Heart left ventricle (tissue), 16 donors: ENCODE results near the gene TTLL5. TPM values are rescaled to one million over a fixed set of nuclear protein-coding genes. Genes with fewer than 3 reads are reported as not detected.

Experiments used
- ATAC-seq, 4 donors: fragments of 200-7000 bp; cut with Tn5 transposase; one replicate each; pipeline ENCODE4 v1.9.1; 2020 to 2022; ENCODE audit warnings: moderate library complexity in 4 of 4, mild to moderate bottlenecking in 3 of 4, moderate number of reproducible peaks in 1 of 4
- DNase-seq, 5 donors: peaks; one replicate each; pipeline ENCODE4 v3.0.0-alpha.2; 2020
- H3K27ac ChIP-seq, 12 donors: fragments of 200-600 bp; sonication (generic) in 4 of 12; one replicate each; pipeline versions ENCODE4 v1.5.0 to v1.8.0; 2016 to 2022; ENCODE audit warnings: mild to moderate bottlenecking in 2 of 12
- H3K27me3 ChIP-seq, 9 donors: fragments of 200-600 bp; sonication (generic) in 2 of 9; one replicate each; pipeline versions ENCODE4 v1.5.1 to v1.8.0; 2016 to 2022; ENCODE audit warnings: mild to moderate bottlenecking in 3 of 9
- H3K36me3 ChIP-seq, 9 donors: fragments of 200-600 bp; sonication (generic) in 2 of 9; one replicate each; pipeline versions ENCODE4 v1.5.0 to v1.8.0; 2018 to 2022; ENCODE audit warnings: mild to moderate bottlenecking in 2 of 9
- H3K4me1 ChIP-seq, 12 donors: fragments of 200-600 bp; sonication (generic) in 4 of 12; one replicate each; pipeline versions ENCODE4 v1.5.0 to v1.8.0; 2016 to 2022; ENCODE audit warnings: mild to moderate bottlenecking in 3 of 12
- H3K4me3 ChIP-seq, 12 donors: fragments of 200-600 bp; sonication (generic) in 4 of 12; one replicate each; pipeline versions ENCODE4 v1.5.0 to v1.8.0; 2017 to 2022; ENCODE audit warnings: mild to moderate bottlenecking in 9 of 12, moderate library complexity in 4 of 12
- H3K9me3 ChIP-seq, 12 donors: fragments of 200-600 bp; sonication (generic) in 4 of 12; one replicate each; pipeline versions ENCODE4 v1.5.0 to v1.8.0; 2016 to 2022; ENCODE audit warnings: mild to moderate bottlenecking in 1 of 12
- POLR2A ChIP-seq, 2 donors: fragments of 450-650 bp; IDR thresholded peaks; one replicate each; pipeline ENCODE4 v1.6.1; 2017; ENCODE audit warnings: antibody characterized with exemption in 2 of 2, mild to moderate bottlenecking in 2 of 2, moderate library complexity in 2 of 2
- WGBS, 4 donors: extraction: QIAGEN DNeasy Blood & Tissue Kit in 2 of 4; methylation state at CpG; one replicate each; pipeline versions ENCODE4 v1.1.5 to v1.1.7; 2013 to 2018; 5-methylcytosine and 5-hydroxymethylcytosine counted together
- intact Hi-C, 10 donors: fragments of 100-400 bp; cut with DNase I; formaldehyde crosslinking; loops; one replicate each; pipeline versions ENCODE4 v1.11.1 to v1.14.2; 2022
- polyA plus RNA-seq, 2 donors: library from polyadenylated mRNA; stranded (reverse); fragments of 200-250 nt; gene quantifications; one replicate each; pipeline ENCODE4 v1.2.3, GENCODE V29; 2013
- total RNA-seq, 9 donors: library from RNA; depleted of rRNA in 2 of 9; stranded (reverse); fragments of >200 nt in 2 of 9; fragmentation: NEBNext Ultra II Directional in 3 of 9; extraction: Animal tissue kit (Norgen Biotek cat#: 25700) in 3 of 9; gene quantifications; one replicate each; pipeline versions ENCODE4 v1.1.0 to v1.2.4, GENCODE V29; 2016 to 2023
- TF ChIP-seq, protein P1 (sequence below), 12 donors: fragments of 200-600 bp; sonication (generic) in 4 of 12; IDR thresholded peaks; one replicate each; pipeline versions ENCODE4 v1.5.0 to v1.8.0; 2018 to 2022; ENCODE audit warnings: antibody characterized with exemption in 12 of 12, mild to moderate bottlenecking in 5 of 12
- donor health status: ischemic (EF 13 %, LVEDD 7.1; RV severe dilation, severe dysfunction).
- donor health status: healthy with polysubstance abuse.
- donor health status: DM: no; HTN: yes; CAD: no.
- donor health status: DM: no; HTN: no; CAD: no.
- donor health status: ischemic (EF 25% LVEDD 6.9; RV normal size, moderate dysfunction).
- donor health status: ischemic (EF 25% LVEDD 5.7; RV mildly dilated, moderate dysfunction).
- donor health status: healthy.
- donor health status: DM: yes; HTN: yes; CAD: no.
- donor health status: ischemic (EF 35%, LVEDD 5.7; RV mildly dilated, moderate dysfunction).
- donor health status: nonischemic (EF 11% LVEDD 7.7; RV severe dilation, severe dysfunction).
- donor health status: DM: yes; HTN: yes; CAD: no.
- donor health status: PGD.
- donor health status: ischemic (EF 29% LVEDD 5.4; RV normal size, mild dysfunction).
- donor health status: nonischemic (EF 23%, LVEDD 6.1; RV moderate dilation, normal function).

The TTLL5 gene
- total and polyA plus RNA-seq, 11 donors: 6.2 to 24.6 (median 15.8) TPM

DNA sequence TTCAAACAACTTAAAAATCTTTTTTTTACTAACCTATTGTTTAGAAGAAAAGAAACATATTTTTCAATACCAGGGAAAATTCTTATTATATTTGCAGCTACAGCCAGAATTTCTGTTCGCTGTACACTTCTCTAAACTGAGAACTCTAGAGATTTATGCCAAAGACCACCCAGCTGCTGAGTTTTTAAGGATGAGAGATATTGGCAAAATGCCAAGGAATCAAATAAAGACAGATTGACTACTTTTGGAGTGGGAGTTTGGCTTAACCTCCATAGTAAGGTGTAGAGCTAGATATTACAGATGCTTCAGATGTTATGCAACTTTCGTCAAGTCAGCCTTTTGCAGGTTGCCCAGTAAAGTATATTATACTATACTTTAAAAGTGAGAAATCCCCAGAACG lies 71.8 kb downstream of the TTLL5 start:
- Histone ChIP-seq H3K9me3 (no peaks in the 10 kb centered on the region), H3K4me3 (no peak overlapping the region), H3K27ac (no peak overlapping the region), H3K36me3 (peaks cover 0 to 42% (median 20%) of the 10 kb centered on the region in 9 donors), H3K4me1 (peaks cover 0 to 6% (median 0%) of the 10 kb centered on the region in 12 donors), H3K27me3 (no peaks in the 10 kb centered on the region)
- WGBS, 4 donors: 95 to 97% (median 96%) methylated on average over 3 of the region's 3 CpGs
- TF ChIP-seq, protein P1, sequence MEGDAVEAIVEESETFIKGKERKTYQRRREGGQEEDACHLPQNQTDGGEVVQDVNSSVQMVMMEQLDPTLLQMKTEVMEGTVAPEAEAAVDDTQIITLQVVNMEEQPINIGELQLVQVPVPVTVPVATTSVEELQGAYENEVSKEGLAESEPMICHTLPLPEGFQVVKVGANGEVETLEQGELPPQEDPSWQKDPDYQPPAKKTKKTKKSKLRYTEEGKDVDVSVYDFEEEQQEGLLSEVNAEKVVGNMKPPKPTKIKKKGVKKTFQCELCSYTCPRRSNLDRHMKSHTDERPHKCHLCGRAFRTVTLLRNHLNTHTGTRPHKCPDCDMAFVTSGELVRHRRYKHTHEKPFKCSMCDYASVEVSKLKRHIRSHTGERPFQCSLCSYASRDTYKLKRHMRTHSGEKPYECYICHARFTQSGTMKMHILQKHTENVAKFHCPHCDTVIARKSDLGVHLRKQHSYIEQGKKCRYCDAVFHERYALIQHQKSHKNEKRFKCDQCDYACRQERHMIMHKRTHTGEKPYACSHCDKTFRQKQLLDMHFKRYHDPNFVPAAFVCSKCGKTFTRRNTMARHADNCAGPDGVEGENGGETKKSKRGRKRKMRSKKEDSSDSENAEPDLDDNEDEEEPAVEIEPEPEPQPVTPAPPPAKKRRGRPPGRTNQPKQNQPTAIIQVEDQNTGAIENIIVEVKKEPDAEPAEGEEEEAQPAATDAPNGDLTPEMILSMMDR (IDR thresholded peaks at IDR 0.05): no peak
- no peak for TF ChIP-seq POLR2A (IDR thresholded peaks at IDR 0.05)
- DNase-seq (no peak), ATAC-seq (no peak)
- intact Hi-C loops: no loop called here

DNA sequence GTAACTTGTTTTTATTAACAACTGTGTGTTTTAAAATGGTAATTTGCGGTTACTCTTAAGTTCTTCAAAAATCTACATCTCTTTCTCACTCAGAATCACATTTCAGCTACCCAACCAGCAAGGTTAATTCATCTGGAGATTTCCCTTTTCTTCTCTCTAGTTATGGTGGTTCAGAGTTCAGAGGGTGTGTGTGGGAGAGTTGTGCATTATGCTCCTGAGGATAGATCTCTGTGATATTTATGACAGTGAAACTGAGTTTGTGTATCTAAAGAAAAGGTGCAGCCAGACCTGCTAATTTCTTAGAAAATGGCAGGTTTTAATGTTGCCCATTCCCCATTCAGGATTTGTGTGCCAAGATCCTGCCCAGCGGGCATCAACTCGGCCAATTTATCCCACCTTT lies 73.8 kb downstream of the TTLL5 start:
- H3K4me1 ChIP-seq: peaks cover 0 to 8% (median 0%) of the 10 kb centered on the region in 12 donors
- ATAC-seq: no peak
- DNase-seq: no peak
- intact Hi-C loops: no loop called here
- no peak overlapping the region for H3K27ac ChIP-seq
- no peaks in the 10 kb centered on the region for H3K9me3 ChIP-seq
- no peak overlapping the region for H3K4me3 ChIP-seq
- peaks cover 0 to 42% (median 20%) of the 10 kb centered on the region in 9 donors for H3K36me3 ChIP-seq
- H3K27me3 ChIP-seq: no peaks in the 10 kb centered on the region
- TF ChIP-seq POLR2A (IDR thresholded peaks at IDR 0.05): no peak
- TF ChIP-seq, protein P1 (IDR thresholded peaks at IDR 0.05): no peak
- WGBS, 4 donors: 64 to 92% (median 74%) methylated on average over 3 of the region's 3 CpGs

DNA sequence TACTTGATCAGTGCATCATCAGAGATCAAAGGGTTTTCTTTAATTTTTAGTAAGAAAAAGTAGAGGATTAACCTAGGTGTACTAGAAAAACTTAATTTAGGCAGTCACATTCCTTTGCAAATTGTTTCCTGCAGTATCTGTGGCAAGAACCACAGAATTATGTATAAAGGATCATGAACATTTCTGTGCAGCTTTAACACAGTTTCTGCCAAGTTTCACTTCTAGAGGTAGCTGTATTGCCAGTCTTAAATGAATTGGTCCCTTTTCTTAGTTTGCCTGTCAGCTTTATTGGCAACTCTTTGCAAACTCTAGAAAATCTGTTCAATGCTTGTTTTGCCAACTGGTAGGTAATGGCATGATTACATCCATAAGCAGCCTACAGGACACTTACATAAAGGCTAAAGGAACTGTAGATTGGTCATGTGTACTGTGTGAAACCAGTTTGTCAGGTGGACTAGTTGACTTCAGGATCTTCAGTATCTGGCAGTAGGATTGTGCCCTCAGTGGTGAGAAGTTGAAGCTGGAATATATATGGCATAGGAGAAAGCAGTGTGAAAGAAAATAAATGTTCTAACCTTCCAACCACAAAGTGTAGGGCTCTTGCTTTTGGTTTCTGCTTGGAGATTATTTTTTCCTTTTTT lies 75.9 kb downstream of the TTLL5 start:
- H3K9me3 ChIP-seq: no peaks in the 10 kb centered on the region
- TF ChIP-seq, protein P1 (IDR thresholded peaks at IDR 0.05): no peak
- TF ChIP-seq POLR2A (IDR thresholded peaks at IDR 0.05): no peak
- no peak for DNase-seq
- peaks cover 0 to 42% (median 20%) of the 10 kb centered on the region in 9 donors for H3K36me3 ChIP-seq
- peak overlapping the region in 1 of 12 donors; percentile 30 for H3K27ac ChIP-seq
- no peaks in the 10 kb centered on the region for H3K27me3 ChIP-seq
- no peak overlapping the region for H3K4me3 ChIP-seq
- peaks cover 0 to 8% (median 0%) of the 10 kb centered on the region in 12 donors for H3K4me1 ChIP-seq
- intact Hi-C loops: no loop called here
- ATAC-seq: no peak

DNA sequence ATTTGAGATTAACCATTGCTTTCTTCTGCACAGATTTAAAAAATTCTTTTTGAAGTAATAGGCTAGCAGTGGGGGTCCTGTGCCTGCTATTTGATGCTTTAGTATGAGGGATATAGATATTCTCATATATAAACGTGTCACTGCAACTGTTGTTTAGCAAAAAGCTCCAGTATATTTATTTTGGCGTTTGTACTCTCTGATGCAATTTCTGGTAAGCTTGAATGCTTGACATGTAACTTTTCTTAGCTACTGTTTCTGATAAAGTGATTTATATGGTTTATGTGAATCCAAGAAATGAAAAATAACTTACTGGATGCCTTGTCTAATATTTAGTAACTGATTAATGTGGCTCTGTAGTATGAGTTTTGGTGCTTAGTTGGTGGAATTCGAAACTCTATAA lies 77.1 kb downstream of the TTLL5 start:
- no peak for DNase-seq
- ATAC-seq: no peak
- TF ChIP-seq POLR2A (IDR thresholded peaks at IDR 0.05): no peak
- H3K27me3 ChIP-seq: no peaks in the 10 kb centered on the region
- H3K4me1 ChIP-seq: peaks cover 0 to 8% (median 0%) of the 10 kb centered on the region in 12 donors
- no peak overlapping the region for H3K4me3 ChIP-seq
- peaks cover 0 to 32% (median 11%) of the 10 kb centered on the region in 9 donors for H3K36me3 ChIP-seq
- intact Hi-C loops: no loop called here
- H3K9me3 ChIP-seq: no peaks in the 10 kb centered on the region
- peak overlapping the region in 4 of 12 donors; percentile 13 to 28 (median 22) for H3K27ac ChIP-seq
- WGBS, 4 donors: 72 to 78% (median 76%) methylated on average over 3 of the region's 3 CpGs

DNA sequence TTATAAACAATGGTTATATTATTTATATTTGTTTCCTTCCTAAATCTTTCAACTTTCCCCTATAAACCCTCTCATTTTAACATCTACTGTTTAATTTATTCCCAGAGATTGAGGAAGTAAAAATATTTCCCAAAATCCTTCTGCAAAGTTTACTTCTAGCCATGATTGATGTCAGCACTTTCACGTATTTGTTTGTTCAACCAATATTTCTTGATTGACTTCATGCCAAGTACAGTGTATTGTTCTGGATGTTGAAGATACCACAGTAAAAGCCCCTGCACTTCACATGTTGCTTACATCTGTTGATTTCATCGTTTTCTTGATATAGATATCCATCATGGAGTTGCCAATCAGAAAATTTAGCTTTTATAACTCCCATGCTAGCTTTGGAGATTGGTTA lies 81.8 kb downstream of the TTLL5 start:
- no peak for ATAC-seq
- WGBS, 4 donors: 74 to 83% (median 80%) methylated on average over 2 of the region's 2 CpGs
- Histone ChIP-seq H3K4me1 (peaks cover 0 to 6% (median 0%) of the 10 kb centered on the region in 12 donors), H3K9me3 (peaks cover 0 to 16% (median 3%) of the 10 kb centered on the region in 12 donors), H3K27ac (no peak overlapping the region), H3K4me3 (no peak overlapping the region), H3K36me3 (peaks cover 0 to 37% (median 23%) of the 10 kb centered on the region in 9 donors), H3K27me3 (no peaks in the 10 kb centered on the region)
- DNase-seq: no peak
- TF ChIP-seq, protein P1 (IDR thresholded peaks at IDR 0.05): no peak
- TF ChIP-seq POLR2A (IDR thresholded peaks at IDR 0.05): no peak
- intact Hi-C loops: no loop called here
